SIG-M5 treated with dmso at 0.1 percent for 504 hours (cell line): ENCODE results near the gene SYNPO.

Experiments used
- DNase-seq: peaks from one replicate; lab custom pipeline; 2025; ENCODE audit not compliant: unreplicated experiment; lab: John Stamatoyannopoulos, UW

SYNPO gene

GRCh38 chr5:150676578-150676977 is 36.1 kb downstream of the SYNPO start:
- DNase-seq: no peak

GRCh38 chr5:150689120-150689519 is 48.7 kb downstream of the SYNPO start:
- no peak for DNase-seq

GRCh38 chr5:150690760-150691159 is 50.3 kb downstream of the SYNPO start:
- no peak for DNase-seq

GRCh38 chr5:150692276-150692675 is 51.8 kb downstream of the SYNPO start:
- DNase-seq: no peak

- no peak for DNase-seq
These were observed 54.2 kb downstream of the SYNPO start for GRCh38 chr5:150694612-150695011.

- DNase-seq: no peak
These were observed 59.8 kb downstream of the SYNPO start for GRCh38 chr5:150700246-150700593.

- peak; percentile 91 for DNase-seq
These were observed 60.3 kb downstream of the SYNPO start, which contains the start of gene RBM22 for GRCh38 chr5:150700594-150701377. RBM22 (minus strand) TSS chr5:150701062; CDS start chr5:150700985, 77 bp downstream.

- peak; percentile 36 for DNase-seq
These were observed 63.3 kb downstream of the SYNPO start for GRCh38 chr5:150703762-150704161.

- no peak for DNase-seq
These were observed 66.4 kb downstream of the SYNPO start for GRCh38 chr5:150706776-150707390.
